B cell (primary cell): ENCODE data around the gene CACNG8. TPM values are rescaled to one million over a fixed set of nuclear protein-coding genes. Genes with fewer than 3 reads are reported as not detected.

ENCODE experiments used
- ATAC-seq: fragments of 200-7000 bp; cut with Tn5 transposase; one replicate; pipeline ENCODE4 v1.10.0; 2021; ENCODE audit warnings: low read depth, mild to moderate bottlenecking, moderate number of reproducible peaks, moderate library complexity
- CTCF ChIA-PET: fragments of 350-600 bp; sonication (Branson Sonifier 250); formaldehyde crosslinking; loops from one replicate; lab custom pipeline; 2021; ENCODE audit warnings: antibody characterized with exemption, inconsistent platforms; lab: Charles Lee
- POLR2A ChIA-PET: fragments of 350-600 bp; sonication (Branson Sonifier 250); formaldehyde crosslinking; loops from one replicate; lab custom pipeline; 2021; ENCODE audit warnings: antibody characterized with exemption; lab: Charles Lee
- DNase-seq: peaks from one replicate; pipeline ENCODE4 v3.0.0; 2013
- H2AFZ ChIP-seq: 2 replicates; pipeline ENCODE4 v1.6.1; 2012; ENCODE audit warnings: mild to moderate bottlenecking, low read depth, low read length; ENCODE audit not compliant: insufficient read depth, poor library complexity, severe bottlenecking
- H3K27ac ChIP-seq, 2 donors: 1 replicate in 1 of 2; 2 replicates in 1 of 2; pipeline ENCODE4 v1.5.1; 2012 to 2013; ENCODE audit warnings: low read length in 2 of 2, mild to moderate bottlenecking in 2 of 2, moderate library complexity in 1 of 2
- H3K27me3 ChIP-seq, 4 experiments: fragments of 200-600 bp in 1 of 4; sonication (generic) in 1 of 4; replicated peaks in 1 of 4; 1 replicate in 2 of 4; 2 replicates in 2 of 4; pipeline versions ENCODE4 v1.6.1 to v1.7.0; 2013 to 2016; ENCODE audit warnings: low read length in 3 of 4, mild to moderate bottlenecking in 2 of 4, mixed read lengths in 1 of 4, moderate library complexity in 1 of 4; ENCODE audit not compliant: insufficient read depth in 4 of 4, control insufficient read depth in 3 of 4; ENCODE audit errors: control extremely low read depth in 1 of 4
- H3K36me3 ChIP-seq, 2 experiments: replicated peaks in 1 of 2; 1 replicate in 1 of 2; 2 replicates in 1 of 2; pipeline versions ENCODE4 v1.6.1 to v1.7.1; 2013; ENCODE audit warnings: low read length in 1 of 2; ENCODE audit not compliant: insufficient read depth in 2 of 2, control insufficient read depth in 1 of 2; ENCODE audit errors: control extremely low read depth in 1 of 2, extremely low read depth in 1 of 2
- H3K4me1 ChIP-seq, 2 donors: fragments of 200-600 bp in 1 of 2; sonication (generic) in 1 of 2; 1 replicate in 1 of 2; 2 replicates in 1 of 2; pipeline versions ENCODE4 v1.5.1 to v1.6.1; 2013 to 2017; ENCODE audit warnings: low read length in 2 of 2; ENCODE audit not compliant: control insufficient read depth in 2 of 2, insufficient read depth in 2 of 2
- H3K4me2 ChIP-seq: replicated peaks from 2 replicates; pipeline ENCODE3; 2012; ENCODE audit warnings: mild to moderate bottlenecking, low read depth, low read length; ENCODE audit not compliant: poor library complexity, severe bottlenecking
- H3K4me3 ChIP-seq, 5 experiments: fragments of 200-600 bp in 1 of 5; sonication (generic) in 1 of 5; 1 replicate in 3 of 5; 2 replicates in 2 of 5; pipeline versions ENCODE4 v1.5.1 to v1.7.0; 2011 to 2016; ENCODE audit warnings: low read length in 4 of 5, mild to moderate bottlenecking in 4 of 5, low read depth in 2 of 5, control low read depth in 1 of 5, moderate library complexity in 1 of 5; ENCODE audit not compliant: insufficient read depth in 1 of 5; ENCODE audit errors: control extremely low read depth in 1 of 5, extremely low read depth in 1 of 5
- H3K79me2 ChIP-seq: fragments of 200-600 bp; sonication (generic); one replicate; pipeline ENCODE4 v1.6.0; 2016; ENCODE audit warnings: low read length; ENCODE audit not compliant: control insufficient read depth, insufficient read depth
- H3K9ac ChIP-seq: fragments of 200-600 bp; sonication (generic); 2 replicates; pipeline ENCODE4 v1.6.1; 2017; ENCODE audit warnings: mild to moderate bottlenecking, low read length, moderate library complexity
- H3K9me3 ChIP-seq, 3 donors: one replicate each; pipeline versions ENCODE4 v1.6.1 to v1.7.1; 2013; ENCODE audit warnings: low read length in 2 of 3; ENCODE audit not compliant: control insufficient read depth in 2 of 3, insufficient read depth in 1 of 3; ENCODE audit errors: control extremely low read depth in 1 of 3
- H4K20me1 ChIP-seq: 2 replicates; pipeline ENCODE4 v1.6.0; 2012; ENCODE audit warnings: mild to moderate bottlenecking, low read length; ENCODE audit not compliant: insufficient read depth, control insufficient read depth, poor library complexity, severe bottlenecking
- H3K27ac Mint-ChIP-seq: one replicate; pipeline ENCODE4 v1.8.0; 2021; ENCODE audit warnings: mixed read lengths
- H3K27me3 Mint-ChIP-seq: one replicate; pipeline ENCODE4 v1.8.0; 2021; ENCODE audit warnings: mixed read lengths
- H3K4me1 Mint-ChIP-seq: one replicate; pipeline ENCODE4 v1.8.0; 2021; ENCODE audit warnings: mixed read lengths
- H3K4me3 Mint-ChIP-seq: one replicate; pipeline ENCODE4 v1.8.0; 2021; ENCODE audit warnings: mixed read lengths
- H3K9me3 Mint-ChIP-seq: one replicate; pipeline ENCODE4 v1.8.0; 2022; ENCODE audit warnings: mixed read lengths; ENCODE audit not compliant: insufficient read depth
- CTCF ChIP-seq: fragments of 200-600 bp; IDR thresholded peaks from one replicate; pipeline ENCODE4 v1.8.0; 2022; ENCODE audit warnings: antibody characterized with exemption, mild to moderate bottlenecking
- EZH2 ChIP-seq: IDR thresholded peaks from 2 replicates; pipeline ENCODE4 v1.6.1; 2012; ENCODE audit warnings: borderline replicate concordance, low read depth, mild to moderate bottlenecking, moderate library complexity, low read length; ENCODE audit not compliant: insufficient read depth, poor library complexity, severe bottlenecking
- WGBS: methylation state at CpG from one replicate; pipeline ENCODE4 v1.1.5; 2013; ENCODE audit warnings: missing lambda C conversion rate; ENCODE audit not compliant: insufficient coverage; 5-methylcytosine and 5-hydroxymethylcytosine counted together
- intact Hi-C: fragments of 100-400 bp; cut with micrococcal nuclease; formaldehyde crosslinking; loops from one replicate; pipeline ENCODE4 v1.10.0; 2022
- polyA plus RNA-seq: library from polyadenylated mRNA; depleted of rRNA; stranded (reverse); fragments of >200 nt; gene quantifications from 2 replicates; pipeline ENCODE4 v1.2.3, GENCODE V29; 2012
- total RNA-seq, 2 donors: library from RNA; stranded (reverse); fragments of 120-200 nt in 1 of 2; gene quantifications; 1 replicate in 1 of 2; 2 replicates in 1 of 2; pipeline versions ENCODE4 v1.2.3 to v1.2.4, GENCODE V29; 2013 to 2022

Gene CACNG8
- total and polyA plus RNA-seq, 2 donors (not counting 1 experiment from before 2014, with no cell fraction given) = not detected

GRCh38 chr19:54017261-54017660 lies 54.5 kb downstream of the CACNG8 start:
- ChIA-PET POLR2A (no interaction called here), CTCF (interaction anchor here (0.6 to 0.9 kb wide), 2 partner anchors 147 to 224 kb away, joined by 4 read pairs; no protein-coding TSS in a partner anchor)
- H3K36me3 ChIP-seq = no peaks in the 10 kb centered on the region
- H2AFZ ChIP-seq = no peak overlapping the region
- no peaks in the 10 kb centered on the region for H4K20me1 ChIP-seq
- no peak overlapping the region for H3K4me2 ChIP-seq
- peaks cover 0 to 10% (median 0%) of the 10 kb centered on the region in 3 donors for H3K9me3 ChIP-seq
- H3K9me3 Mint-ChIP-seq = no peaks in the 10 kb centered on the region
- H3K4me1 ChIP-seq = no peaks in the 10 kb centered on the region
- TF ChIP-seq EZH2 = no peak
- no peak for TF ChIP-seq CTCF
- WGBS = 100% methylated on average over 1 of the region's 4 CpGs
- ATAC-seq = no peak
- no peak overlapping the region for H3K4me3 Mint-ChIP-seq
- H3K79me2 ChIP-seq = no peaks in the 10 kb centered on the region
- no peak overlapping the region for H3K27ac ChIP-seq
- intact Hi-C loops = no loop called here
- no peak for DNase-seq
- no peaks in the 10 kb centered on the region for H3K4me1 Mint-ChIP-seq
- H3K27me3 Mint-ChIP-seq = peaks cover 15% of the 10 kb centered on the region
- peaks cover 0 to 5% (median 0%) of the 10 kb centered on the region in 4 experiments for H3K27me3 ChIP-seq
- no peak overlapping the region for H3K9ac ChIP-seq
- H3K27ac Mint-ChIP-seq = no peak overlapping the region
- no peak overlapping the region for H3K4me3 ChIP-seq

DNA sequence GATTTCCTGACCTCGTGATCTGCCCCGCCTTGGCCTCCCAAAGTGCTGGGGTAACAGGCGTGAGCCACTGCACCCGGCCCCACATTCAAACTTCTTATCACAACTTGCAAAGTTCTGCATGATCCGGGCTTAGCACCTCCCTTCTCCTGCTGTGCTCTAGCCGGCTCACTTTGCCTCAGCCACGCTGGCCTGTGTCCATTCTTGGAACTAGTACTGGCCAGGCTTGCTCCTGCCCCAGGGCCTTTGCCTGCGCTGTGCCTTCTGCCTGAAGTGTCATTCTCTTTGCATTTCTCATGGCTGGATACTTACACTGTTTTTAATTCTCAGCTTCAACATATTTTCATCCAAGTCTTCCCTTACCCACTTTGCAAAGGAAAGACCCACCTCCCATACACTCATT lies 58.6 kb downstream of the CACNG8 start:
- H4K20me1 ChIP-seq = no peaks in the 10 kb centered on the region
- H3K27me3 Mint-ChIP-seq = peaks cover 23% of the 10 kb centered on the region
- H3K4me2 ChIP-seq = no peak overlapping the region
- no peaks in the 10 kb centered on the region for H3K9me3 Mint-ChIP-seq
- no peak for TF ChIP-seq EZH2
- TF ChIP-seq CTCF = no peak
- CTCF ChIA-PET = interaction anchor here (0.8 kb wide), 1 partner anchor 228 kb away, joined by 3 read pairs; no protein-coding TSS in a partner anchor
- H3K79me2 ChIP-seq = no peaks in the 10 kb centered on the region
- H3K4me3 Mint-ChIP-seq = no peak overlapping the region
- H3K9ac ChIP-seq = no peak overlapping the region
- H3K27me3 ChIP-seq = peaks cover 0 to 13% (median 1%) of the 10 kb centered on the region in 4 experiments
- H3K9me3 ChIP-seq = peaks cover 0 to 13% (median 0%) of the 10 kb centered on the region in 3 donors
- H2AFZ ChIP-seq = no peak overlapping the region
- ATAC-seq = no peak
- H3K4me1 Mint-ChIP-seq = peaks cover 3% of the 10 kb centered on the region
- intact Hi-C loops = loop anchor here (10.0 kb wide), 1 partner anchor 827 kb away; the partner anchor contains the start of gene ZNF665
- H3K27ac ChIP-seq = no peak overlapping the region
- H3K4me1 ChIP-seq = peaks cover 0 to 5% of the 10 kb centered on the region in 2 donors
- H3K36me3 ChIP-seq = no peaks in the 10 kb centered on the region
- H3K4me3 ChIP-seq = no peak overlapping the region
- no peak for DNase-seq
- POLR2A ChIA-PET = no interaction called here
- no peak overlapping the region for H3K27ac Mint-ChIP-seq
- WGBS = 95% methylated on average over 8 of the region's 8 CpGs
